Pancreas (tissue), 10 donors: ENCODE results near the gene ABCA10. TPM values are rescaled to one million over a fixed set of nuclear protein-coding genes. Genes with fewer than 3 reads are reported as not detected.
A peak's percentile ranks its signal among the peaks of the same experiment; 100 is the strongest.

ENCODE experiments used
- ATAC-seq, 4 donors: fragments of 200-7000 bp; cut with Tn5 transposase; one replicate each; pipeline versions ENCODE4 v1.8.0 to v1.9.1; 2020; ENCODE audit warnings: mild to moderate bottlenecking in 4 of 4, moderate library complexity in 4 of 4
- DNase-seq, 6 donors: peaks; one replicate each; pipeline ENCODE4 v3.0.0-alpha.2; 2020
- FAIRE-seq: peaks from 2 replicates; lab custom pipeline; 2012; peaks lifted over from hg19 to GRCh38; lab: Jason Lieb, UNC
- H3K27ac ChIP-seq, 4 donors: fragments of 200-600 bp; sonication (generic); 1 replicate in 3 of 4; 2 replicates in 1 of 4; pipeline versions ENCODE4 v1.5.0 to v1.8.0; 2020
- H3K27me3 ChIP-seq, 4 donors: fragments of 200-600 bp; one replicate each; pipeline ENCODE4 v1.8.0; 2021
- H3K36me3 ChIP-seq, 3 donors: fragments of 200-600 bp; sonication (generic) in 1 of 3; one replicate each; pipeline versions ENCODE4 v1.5.0 to v1.8.0; 2020 to 2021
- H3K4me1 ChIP-seq, 3 donors: fragments of 200-600 bp; one replicate each; pipeline ENCODE4 v1.8.0; 2021
- H3K4me3 ChIP-seq, 4 donors: fragments of 200-600 bp; sonication (generic) in 2 of 4; one replicate each; pipeline versions ENCODE4 v1.5.0 to v1.8.0; 2020 to 2021
- H3K9me3 ChIP-seq, 4 donors: fragments of 200-600 bp; one replicate each; pipeline ENCODE4 v1.8.0; 2021
- WGBS, 2 donors: extraction: QIAGEN DNeasy Blood & Tissue Kit; methylation state at CpG; one replicate each; pipeline ENCODE4 v1.1.7; 2013; 5-methylcytosine and 5-hydroxymethylcytosine counted together
- intact Hi-C, 3 donors: fragments of 100-400 bp; cut with DNase I; formaldehyde crosslinking; loops; one replicate each; pipeline versions ENCODE4 v1.11.1 to v1.14.2; 2022
- polyA plus RNA-seq, 2 donors: library from polyadenylated mRNA; stranded (reverse); fragments of 200-250 nt; gene quantifications; one replicate each; pipeline ENCODE4 v1.2.3, GENCODE V29; 2013
- total RNA-seq, 6 donors: library from RNA; stranded (reverse); fragmentation: NEBNext Ultra II Directional in 4 of 6; extraction: Animal tissue kit (Norgen Biotek cat#: 25700) in 4 of 6; gene quantifications; one replicate each; pipeline versions ENCODE4 v1.2.1 to v1.2.4, GENCODE V29; 2021 to 2023
- TF ChIP-seq, protein P1 (sequence below), 4 donors: fragments of 200-600 bp; sonication (generic) in 3 of 4; IDR thresholded peaks; one replicate each; pipeline versions ENCODE4 v1.5.0 to v1.8.0; 2021; ENCODE audit warnings: antibody characterized with exemption in 4 of 4
- donor health status: healthy with polysubstance abuse.
- donor health status: DM: no; HTN: no; CAD: no; lungs with moderate emphysema.
- donor health status: DM: no; HTN: no; CAD: no.
- donor health status: control.
- donor health status: control.
- donor health status: Bipolar disorder and iron deficiency.
- donor health status: DM: yes; HTN: yes; CAD: no.
- donor health status: DM: no; HTN: no; CAD: no.
- donor health status: DM: no; HTN: no; CAD: no.
- donor health status: DM: yes; HTN: yes; CAD: no.

The ABCA10 gene
- total and polyA plus RNA-seq, 8 donors: 1.6 to 18.5 (median 4.7) TPM

DNA sequence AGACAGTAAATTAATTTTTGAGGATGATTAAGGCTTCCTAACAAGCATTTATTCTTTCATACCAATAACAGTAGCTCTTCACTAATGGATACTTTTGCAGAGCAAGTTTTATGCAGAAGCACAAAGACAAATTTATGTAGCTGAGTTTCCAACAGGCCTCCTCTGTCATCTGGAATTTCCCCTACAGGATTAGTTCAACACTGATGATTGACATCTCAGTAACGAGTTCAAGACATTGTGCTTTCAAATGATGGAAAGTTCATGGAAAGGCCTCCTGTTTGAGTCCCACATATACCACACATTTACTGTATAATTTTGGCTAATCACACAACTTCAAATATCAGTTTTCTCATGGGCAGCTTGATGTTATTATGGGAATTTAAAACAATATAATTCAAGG, 40.6 kb downstream of the ABCA10 start:
- ATAC-seq (no peak), DNase-seq (no peak), FAIRE-seq (no peak)
- intact Hi-C loops: no loop called here
- 81 to 83% methylated on average over 1 of the region's 1 CpG for WGBS, 2 donors
- no peaks in the 10 kb centered on the region for H3K4me1 ChIP-seq
- H3K4me3 ChIP-seq: no peak overlapping the region
- TF ChIP-seq, protein P1, sequence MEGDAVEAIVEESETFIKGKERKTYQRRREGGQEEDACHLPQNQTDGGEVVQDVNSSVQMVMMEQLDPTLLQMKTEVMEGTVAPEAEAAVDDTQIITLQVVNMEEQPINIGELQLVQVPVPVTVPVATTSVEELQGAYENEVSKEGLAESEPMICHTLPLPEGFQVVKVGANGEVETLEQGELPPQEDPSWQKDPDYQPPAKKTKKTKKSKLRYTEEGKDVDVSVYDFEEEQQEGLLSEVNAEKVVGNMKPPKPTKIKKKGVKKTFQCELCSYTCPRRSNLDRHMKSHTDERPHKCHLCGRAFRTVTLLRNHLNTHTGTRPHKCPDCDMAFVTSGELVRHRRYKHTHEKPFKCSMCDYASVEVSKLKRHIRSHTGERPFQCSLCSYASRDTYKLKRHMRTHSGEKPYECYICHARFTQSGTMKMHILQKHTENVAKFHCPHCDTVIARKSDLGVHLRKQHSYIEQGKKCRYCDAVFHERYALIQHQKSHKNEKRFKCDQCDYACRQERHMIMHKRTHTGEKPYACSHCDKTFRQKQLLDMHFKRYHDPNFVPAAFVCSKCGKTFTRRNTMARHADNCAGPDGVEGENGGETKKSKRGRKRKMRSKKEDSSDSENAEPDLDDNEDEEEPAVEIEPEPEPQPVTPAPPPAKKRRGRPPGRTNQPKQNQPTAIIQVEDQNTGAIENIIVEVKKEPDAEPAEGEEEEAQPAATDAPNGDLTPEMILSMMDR (IDR thresholded peaks at IDR 0.05): no peak
- H3K9me3 ChIP-seq: no peaks in the 10 kb centered on the region
- no peaks in the 10 kb centered on the region for H3K36me3 ChIP-seq
- no peak overlapping the region for H3K27ac ChIP-seq
- no peaks in the 10 kb centered on the region for H3K27me3 ChIP-seq

GRCh38 chr17:69187294-69187693, 41.3 kb downstream of the ABCA10 start:
- H3K27me3 ChIP-seq: no peaks in the 10 kb centered on the region
- no peak overlapping the region for H3K4me3 ChIP-seq
- ATAC-seq (no peak), DNase-seq (no peak), FAIRE-seq (no peak)
- intact Hi-C loops: no loop called here
- no peak overlapping the region for H3K27ac ChIP-seq
- no peaks in the 10 kb centered on the region for H3K9me3 ChIP-seq
- TF ChIP-seq, protein P1 (IDR thresholded peaks at IDR 0.05): no peak
- no peaks in the 10 kb centered on the region for H3K4me1 ChIP-seq
- no peaks in the 10 kb centered on the region for H3K36me3 ChIP-seq

DNA sequence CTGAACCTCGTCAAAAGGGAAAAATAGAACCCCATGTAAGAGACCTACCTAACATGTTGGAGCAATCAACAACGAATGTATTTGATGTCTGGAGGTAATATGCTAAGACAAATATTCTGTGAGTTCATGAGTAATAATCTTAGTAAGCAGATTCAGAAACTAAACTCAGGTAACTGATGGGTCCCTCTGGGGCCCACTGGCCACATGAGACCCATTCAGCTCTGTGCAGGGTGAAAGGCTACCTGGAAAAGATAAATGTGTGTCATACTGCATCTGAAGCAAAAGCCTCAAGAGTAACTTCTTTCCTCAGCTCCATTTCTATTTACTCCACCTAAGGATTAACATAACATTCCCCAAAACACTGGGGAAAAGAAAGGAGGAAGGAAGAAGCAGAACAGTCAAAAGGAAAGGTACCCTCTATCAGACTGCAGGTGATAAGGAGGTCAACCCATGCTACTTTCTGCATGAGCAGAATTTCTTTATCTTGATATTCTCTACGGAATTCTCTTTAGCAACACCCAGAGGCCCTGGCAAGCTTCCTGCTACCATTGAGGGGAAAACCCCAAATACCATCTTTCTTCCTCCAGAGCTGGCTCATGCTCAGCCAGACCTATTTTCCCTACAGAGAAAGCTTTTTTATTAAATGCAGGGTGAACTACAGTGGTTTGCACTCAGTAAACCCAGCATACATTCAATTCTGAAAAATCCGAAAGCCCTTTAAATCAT, 49.2 kb downstream of the ABCA10 start:
- WGBS, 2 donors: 64 to 66% methylated on average over 4 of the region's 4 CpGs
- no peak overlapping the region for H3K4me3 ChIP-seq
- peak in 1 of 6 donors; percentile 18 for DNase-seq

GRCh38 chr17:69176457-69176795, 52.2 kb downstream of the ABCA10 start:
- WGBS, 2 donors: 94 to 97% methylated on average over 1 of the region's 1 CpG
- intact Hi-C loops: no loop called here
- H3K4me3 ChIP-seq: no peak overlapping the region
- no peaks in the 10 kb centered on the region for H3K4me1 ChIP-seq
- no peaks in the 10 kb centered on the region for H3K9me3 ChIP-seq
- H3K27ac ChIP-seq: no peak overlapping the region
- H3K36me3 ChIP-seq: no peaks in the 10 kb centered on the region
- DNase-seq (no peak), ATAC-seq (no peak), FAIRE-seq (no peak)
- TF ChIP-seq, protein P1 (IDR thresholded peaks at IDR 0.05): no peak
- H3K27me3 ChIP-seq: no peaks in the 10 kb centered on the region

More for the DNA sequence above, 49.2 kb downstream of the ABCA10 start:
- H3K9me3 ChIP-seq: no peaks in the 10 kb centered on the region
- intact Hi-C loops: no loop called here
- FAIRE-seq: no peak
- no peaks in the 10 kb centered on the region for H3K27me3 ChIP-seq
- H3K4me1 ChIP-seq: no peaks in the 10 kb centered on the region
- H3K27ac ChIP-seq: no peak overlapping the region
- peak in 1 of 4 donors; percentile 76 for ATAC-seq
- no peaks in the 10 kb centered on the region for H3K36me3 ChIP-seq
- TF ChIP-seq, protein P1 (IDR thresholded peaks at IDR 0.05): no peak
